Right atrium auricular region (tissue), 2 donors: ENCODE results near the gene ALG10. TPM values are rescaled to one million over a fixed set of nuclear protein-coding genes. Genes with fewer than 3 reads are reported as not detected.
"Not testable (repeated sequence)": the region's sequence is repeated elsewhere in the genome, so short reads cannot be mapped to it uniquely, and the experiment has no call there.

Source experiments
- DNase-seq: peaks from one replicate; pipeline ENCODE4 v3.0.0-alpha.2; 2019; ENCODE audit warnings: low spot score
- H3K27ac ChIP-seq, 2 donors: fragments of 200-600 bp; sonication (generic); 1 replicate in 1 of 2; 2 replicates in 1 of 2; pipeline ENCODE4 v1.5.1; 2016 to 2019
- H3K27me3 ChIP-seq, 2 donors: fragments of 200-600 bp; sonication (generic); one replicate each; pipeline versions ENCODE4 v1.5.1 to v1.6.0; 2017 to 2019
- H3K36me3 ChIP-seq: fragments of 200-600 bp; sonication (generic); one replicate; pipeline ENCODE4 v1.5.1; 2016
- H3K4me1 ChIP-seq, 2 donors: fragments of 200-600 bp; sonication (generic); one replicate each; pipeline versions ENCODE4 v1.5.1 to v1.6.0; 2017 to 2019
- H3K4me3 ChIP-seq, 2 donors: fragments of 200-600 bp; sonication (generic); 1 replicate in 1 of 2; 2 replicates in 1 of 2; pipeline ENCODE4 v1.5.1; 2017 to 2019; ENCODE audit warnings: mild to moderate bottlenecking in 1 of 2, moderate library complexity in 1 of 2
- H3K9me3 ChIP-seq, 2 donors: fragments of 200-600 bp; sonication (generic); one replicate each; pipeline ENCODE4 v1.5.1; 2019
- total RNA-seq, 2 donors: library from RNA; depleted of rRNA; stranded (reverse); fragments of >200 nt; gene quantifications; one replicate each; pipeline ENCODE4 v1.1.0, GENCODE V29; 2016
- TF ChIP-seq, protein P1 (sequence below), 2 donors: fragments of 200-600 bp; sonication (generic); IDR thresholded peaks; one replicate each; pipeline ENCODE4 v1.5.1; 2019; ENCODE audit warnings: antibody characterized with exemption in 2 of 2

The ALG10 gene
- total RNA-seq, 2 donors from 2014 or later: 4.3 to 4.9 TPM

DNA sequence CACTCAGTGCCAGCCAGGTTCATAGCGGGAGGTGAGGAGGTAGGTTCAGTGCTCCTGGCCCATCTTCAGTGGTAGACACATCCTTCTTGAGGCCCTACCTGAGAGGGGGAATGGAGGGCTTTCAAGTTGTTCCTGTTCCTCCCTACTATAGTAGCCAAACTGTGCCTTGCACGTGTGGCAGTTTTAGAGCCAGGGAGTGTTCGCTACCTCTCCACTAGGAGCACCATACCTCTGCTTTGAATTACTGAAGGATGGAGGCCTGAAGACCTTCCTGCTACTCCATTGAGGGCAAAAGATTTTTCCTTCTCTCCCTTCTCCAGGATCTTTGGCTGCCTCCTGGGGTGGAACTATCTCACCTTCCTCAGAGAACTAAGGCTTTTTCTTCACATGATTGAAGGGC, 5.9 kb upstream of the ALG10 start:
- no peak overlapping the region for H3K27ac ChIP-seq
- DNase-seq: no peak
- TF ChIP-seq, protein P1, sequence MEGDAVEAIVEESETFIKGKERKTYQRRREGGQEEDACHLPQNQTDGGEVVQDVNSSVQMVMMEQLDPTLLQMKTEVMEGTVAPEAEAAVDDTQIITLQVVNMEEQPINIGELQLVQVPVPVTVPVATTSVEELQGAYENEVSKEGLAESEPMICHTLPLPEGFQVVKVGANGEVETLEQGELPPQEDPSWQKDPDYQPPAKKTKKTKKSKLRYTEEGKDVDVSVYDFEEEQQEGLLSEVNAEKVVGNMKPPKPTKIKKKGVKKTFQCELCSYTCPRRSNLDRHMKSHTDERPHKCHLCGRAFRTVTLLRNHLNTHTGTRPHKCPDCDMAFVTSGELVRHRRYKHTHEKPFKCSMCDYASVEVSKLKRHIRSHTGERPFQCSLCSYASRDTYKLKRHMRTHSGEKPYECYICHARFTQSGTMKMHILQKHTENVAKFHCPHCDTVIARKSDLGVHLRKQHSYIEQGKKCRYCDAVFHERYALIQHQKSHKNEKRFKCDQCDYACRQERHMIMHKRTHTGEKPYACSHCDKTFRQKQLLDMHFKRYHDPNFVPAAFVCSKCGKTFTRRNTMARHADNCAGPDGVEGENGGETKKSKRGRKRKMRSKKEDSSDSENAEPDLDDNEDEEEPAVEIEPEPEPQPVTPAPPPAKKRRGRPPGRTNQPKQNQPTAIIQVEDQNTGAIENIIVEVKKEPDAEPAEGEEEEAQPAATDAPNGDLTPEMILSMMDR (IDR thresholded peaks at IDR 0.05): no peak
- no peaks in the 10 kb centered on the region for H3K27me3 ChIP-seq
- no peaks in the 10 kb centered on the region for H3K9me3 ChIP-seq
- no peak overlapping the region for H3K4me3 ChIP-seq
- H3K36me3 ChIP-seq: no peaks in the 10 kb centered on the region
- peaks cover 0 to 3% of the 10 kb centered on the region in 2 donors for H3K4me1 ChIP-seq

DNA sequence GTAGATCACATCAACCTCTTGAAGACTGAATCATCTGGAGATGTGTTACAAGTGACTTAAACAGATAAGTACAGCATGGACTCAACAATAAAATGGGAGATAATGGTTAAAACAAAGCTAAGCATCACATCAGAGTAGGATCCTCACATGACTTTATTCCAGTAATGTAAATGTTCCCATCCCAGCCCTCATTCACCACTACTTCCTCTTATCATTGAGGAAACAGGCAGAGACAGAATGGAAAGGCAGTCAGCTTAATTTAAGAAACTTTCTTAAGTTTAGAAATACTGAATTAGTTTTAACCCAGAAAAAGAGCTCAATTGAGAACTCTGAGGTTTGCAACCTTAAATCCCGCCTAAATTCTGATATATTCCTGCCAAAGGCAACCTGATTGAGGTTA, 1.2 kb upstream of the ALG10 start:
- peaks cover 0 to 12% of the 10 kb centered on the region in 2 donors for H3K4me1 ChIP-seq
- H3K9me3 ChIP-seq: no peaks in the 10 kb centered on the region
- H3K4me3 ChIP-seq: no peak overlapping the region
- no peaks in the 10 kb centered on the region for H3K36me3 ChIP-seq
- TF ChIP-seq, protein P1 (IDR thresholded peaks at IDR 0.05): no peak
- peak overlapping the region in 1 of 2 donors; percentile 85 for H3K27ac ChIP-seq
- H3K27me3 ChIP-seq: no peaks in the 10 kb centered on the region
- no peak for DNase-seq

DNA sequence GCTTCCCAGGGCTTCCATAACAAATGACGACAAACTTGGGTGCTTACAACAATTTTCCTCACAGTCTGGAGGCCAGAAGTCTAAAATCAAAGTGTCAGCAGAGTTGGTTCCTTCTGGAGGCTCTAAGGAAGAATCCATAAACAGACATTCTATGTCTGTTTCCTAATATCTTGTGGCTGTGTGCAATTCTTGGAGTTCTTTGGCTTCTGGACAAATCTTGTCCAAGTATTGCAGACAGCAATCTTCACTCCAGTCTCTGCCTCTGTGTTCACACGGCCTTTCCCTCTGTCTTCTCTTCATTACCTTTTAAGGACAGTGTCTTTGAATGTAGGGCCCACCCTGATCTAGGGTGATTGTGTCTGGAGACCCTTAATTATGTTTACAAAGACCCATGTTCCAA, 5.4 kb downstream of the ALG10 start:
- H3K9me3 ChIP-seq, H3K4me3 ChIP-seq, H3K4me1 ChIP-seq, H3K27ac ChIP-seq, H3K27me3 ChIP-seq, DNase-seq, H3K36me3 ChIP-seq: not testable (repeated sequence)

DNA sequence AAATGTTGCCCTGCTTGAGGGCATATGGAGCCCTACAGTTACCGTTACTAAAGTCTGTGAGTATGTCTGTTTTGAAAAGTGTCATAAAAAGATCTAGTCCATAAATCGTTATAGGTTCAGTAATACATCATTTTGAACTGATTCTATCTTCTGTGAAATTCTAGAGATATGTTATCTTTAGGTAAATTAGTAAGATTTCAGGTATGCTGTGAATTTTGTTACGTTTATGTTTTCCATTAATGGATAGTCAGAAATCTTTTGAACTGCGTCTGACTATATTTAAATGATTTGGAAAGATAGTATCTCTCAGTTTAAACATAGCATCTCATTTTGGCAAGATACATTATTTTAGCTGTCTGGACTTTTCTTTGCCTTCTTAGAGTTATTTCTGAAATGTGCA, 8.3 kb downstream of the ALG10 start:
- H3K4me3 ChIP-seq: no peak overlapping the region

DNA sequence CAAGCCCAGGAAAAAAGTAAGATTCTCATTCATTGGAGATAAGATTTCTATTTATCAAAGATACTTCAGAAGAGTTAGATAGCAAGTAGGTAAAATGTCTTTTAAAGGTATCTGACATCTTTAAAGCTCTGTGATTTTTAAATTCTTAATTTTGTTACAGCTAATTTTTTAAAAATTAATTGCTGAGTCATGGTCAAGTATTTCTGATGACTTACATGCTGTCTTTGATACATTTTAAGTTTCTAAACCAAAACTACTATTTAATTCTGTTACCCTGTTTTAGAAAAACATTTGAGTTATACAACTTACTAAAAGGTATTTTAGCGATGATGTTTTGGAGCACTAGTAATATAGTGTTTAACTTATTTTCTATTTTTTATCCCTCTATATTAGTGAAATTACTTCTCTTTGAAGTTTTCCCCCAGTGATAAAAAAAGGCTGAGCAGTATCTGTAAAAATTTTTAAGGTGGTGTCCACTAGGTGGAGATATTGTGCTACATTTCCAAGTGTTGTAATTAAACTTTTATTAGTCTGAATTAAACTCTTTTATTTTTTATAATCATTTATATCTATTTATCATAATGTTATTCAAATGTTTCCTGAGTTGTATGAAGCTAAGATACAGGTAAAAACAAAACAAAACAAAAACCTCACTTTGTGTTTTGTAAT, 11.5 kb downstream of the ALG10 start:
- TF ChIP-seq, protein P1 (IDR thresholded peaks at IDR 0.05): peak; percentile 15 to 67
- no peaks in the 10 kb centered on the region for H3K9me3 ChIP-seq
- H3K36me3 ChIP-seq: no peaks in the 10 kb centered on the region

More for the DNA sequence above, 8.3 kb downstream of the ALG10 start:
- no peaks in the 10 kb centered on the region for H3K36me3 ChIP-seq
- no peaks in the 10 kb centered on the region for H3K9me3 ChIP-seq
- DNase-seq: no peak
- H3K27ac ChIP-seq: no peak overlapping the region
- H3K27me3 ChIP-seq: no peaks in the 10 kb centered on the region
- TF ChIP-seq, protein P1 (IDR thresholded peaks at IDR 0.05): no peak
- no peaks in the 10 kb centered on the region for H3K4me1 ChIP-seq

DNA sequence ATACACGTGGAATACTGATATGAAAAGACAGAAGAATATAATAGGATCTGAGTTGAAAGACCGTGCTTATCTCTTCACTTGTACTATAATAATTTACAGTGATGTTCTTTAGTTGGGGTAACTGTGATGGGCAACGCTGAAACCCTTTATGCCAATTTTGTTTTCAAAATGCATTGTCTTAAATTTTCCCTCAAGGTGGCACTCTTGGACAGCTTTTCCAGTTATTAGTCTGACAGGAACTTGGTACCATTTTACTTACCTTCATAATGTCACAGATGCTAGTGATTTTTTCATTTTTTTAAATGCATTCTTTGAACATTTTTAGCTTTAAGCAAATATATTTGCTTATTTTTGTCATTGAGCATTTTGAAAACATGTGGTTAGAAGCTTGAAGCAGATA, 16.1 kb downstream of the ALG10 start:
- not testable (repeated sequence) for H3K9me3 ChIP-seq, H3K4me3 ChIP-seq, H3K27me3 ChIP-seq, H3K4me1 ChIP-seq, H3K27ac ChIP-seq, DNase-seq, H3K36me3 ChIP-seq
- TF ChIP-seq, protein P1 (IDR thresholded peaks at IDR 0.05): peak in 1 of 2 donors; percentile 12

More for the DNA sequence above, 11.5 kb downstream of the ALG10 start:
- H3K27ac ChIP-seq: no peak overlapping the region
- H3K4me1 ChIP-seq: no peaks in the 10 kb centered on the region
- H3K27me3 ChIP-seq: no peaks in the 10 kb centered on the region
- H3K4me3 ChIP-seq: no peak overlapping the region
- no peak for DNase-seq
